PC-9 (cell line): ENCODE data around the gene CDK5R1. TPM values are rescaled to one million over a fixed set of nuclear protein-coding genes. Genes with fewer than 3 reads are reported as not detected.
A peak's percentile ranks its signal among the peaks of the same experiment; 100 is the strongest.

ENCODE experiments used
- BruUV-seq: library from RNA; stranded (reverse); fragments of 400-500 nt; replicated peaks from 2 replicates; lab custom pipeline; 2021; lab: Mats Ljungman, UMichigan
- CTCF ChIA-PET: fragments of 300-600 bp; sonication (Branson Sonifier 250); formaldehyde crosslinking; loops from one replicate; lab custom pipeline; 2022; ENCODE audit warnings: antibody characterized with exemption; lab: Charles Lee
- POLR2A ChIA-PET: fragments of 300-600 bp; sonication (Branson Sonifier 250); formaldehyde crosslinking; loops from one replicate; lab custom pipeline; 2022; ENCODE audit warnings: antibody characterized with exemption; ENCODE audit not compliant: unreplicated experiment; lab: Charles Lee
- DNase-seq, 2 experiments: peaks; one replicate each; pipeline versions ENCODE4 v3.0.0 to v3.0.0-alpha.2; 2015 to 2022; ENCODE audit warnings: mixed read lengths in 1 of 2
- H2AFZ ChIP-seq: fragments of 200-600 bp; sonication (generic); 2 replicates; pipeline ENCODE4 v1.8.1; 2017; ENCODE audit warnings: antibody characterized with exemption
- H3F3A ChIP-seq: fragments of 200-600 bp; sonication (generic); 2 replicates; pipeline ENCODE4 v1.8.1; 2017; ENCODE audit warnings: antibody characterized with exemption, mild to moderate bottlenecking, low read depth; ENCODE audit not compliant: insufficient read depth
- H3K27ac ChIP-seq: fragments of 200-600 bp; sonication (generic); 2 replicates; pipeline ENCODE4 v1.6.1; 2016; ENCODE audit warnings: mixed run types
- H3K27me3 ChIP-seq: fragments of 200-600 bp; sonication (generic); 2 replicates; pipeline ENCODE4 v1.6.1; 2016; ENCODE audit warnings: low read depth, mixed run types; ENCODE audit not compliant: insufficient read depth
- H3K36me3 ChIP-seq: fragments of 200-600 bp; sonication (generic); 2 replicates; pipeline ENCODE4 v1.6.1; 2016; ENCODE audit warnings: low read depth, mixed run types
- H3K4me1 ChIP-seq: fragments of 200-600 bp; sonication (generic); replicated peaks from 2 replicates; pipeline ENCODE4 v1.6.1; 2016; ENCODE audit warnings: mixed run types; ENCODE audit not compliant: insufficient read depth
- H3K4me2 ChIP-seq: fragments of 200-600 bp; sonication (generic); 2 replicates; pipeline ENCODE4 v1.6.1; 2017; ENCODE audit warnings: mixed run types
- H3K4me3 ChIP-seq: fragments of 200-600 bp; sonication (generic); 2 replicates; pipeline ENCODE4 v1.6.1; 2016; ENCODE audit warnings: mixed run types
- H3K79me2 ChIP-seq: fragments of 200-600 bp; sonication (generic); 2 replicates; pipeline ENCODE4 v1.6.1; 2017; ENCODE audit warnings: low read depth, mixed run types
- H3K9me2 ChIP-seq: fragments of 200-600 bp; sonication (generic); 2 replicates; pipeline ENCODE4 v1.8.1; 2017; ENCODE audit warnings: mild to moderate bottlenecking; ENCODE audit not compliant: insufficient read depth
- H3K9me3 ChIP-seq: fragments of 200-600 bp; sonication (generic); 2 replicates; pipeline ENCODE4 v1.8.1; 2016; ENCODE audit warnings: low read depth; ENCODE audit not compliant: insufficient read depth
- H4K20me1 ChIP-seq: fragments of 200-600 bp; sonication (generic); 2 replicates; pipeline ENCODE4 v1.8.1; 2017; ENCODE audit not compliant: insufficient read depth
- EZH2 ChIP-seq: fragments of 200-600 bp; sonication (generic); IDR thresholded peaks from 2 replicates; pipeline ENCODE4 v1.8.0; 2017; ENCODE audit warnings: antibody characterized with exemption, low read depth
- intact Hi-C: fragments of 100-400 bp; cut with micrococcal nuclease; formaldehyde crosslinking; loops from one replicate; pipeline ENCODE4 v1.10.0; 2022; ENCODE audit not compliant: unreplicated experiment
- total RNA-seq: library from RNA; stranded (reverse); gene quantifications from 2 replicates; pipeline ENCODE4 v1.2.3, GENCODE V29; 2021
- TF ChIP-seq, protein P1 (sequence below): fragments of 200-600 bp; sonication (generic); conservative IDR thresholded peaks from 2 replicates; pipeline ENCODE4 v1.6.1; 2017; ENCODE audit warnings: mixed run types, antibody characterized with exemption, mild to moderate bottlenecking, moderate library complexity

The CDK5R1 gene
- total RNA-seq, 1 experiment from 2014 or later: 2.1 TPM

GRCh38 chr17:32479074-32479617, 7.6 kb upstream of the CDK5R1 start:
- Histone ChIP-seq H3K9me2 (no peaks in the 10 kb centered on the region), H3K4me1 (no peaks in the 10 kb centered on the region), H3F3A (peaks cover 32% of the 10 kb centered on the region), H3K9me3 (no peaks in the 10 kb centered on the region), H3K36me3 (peaks cover 36% of the 10 kb centered on the region), H3K27ac (no peak overlapping the region), H3K4me2 (no peak overlapping the region), H2AFZ (no peak overlapping the region), H3K79me2 (no peaks in the 10 kb centered on the region), H3K4me3 (no peak overlapping the region), H3K27me3 (no peaks in the 10 kb centered on the region), H4K20me1 (peaks cover 17% of the 10 kb centered on the region; the same call in 1 of the 2 replicates)
- TF ChIP-seq, protein P1, sequence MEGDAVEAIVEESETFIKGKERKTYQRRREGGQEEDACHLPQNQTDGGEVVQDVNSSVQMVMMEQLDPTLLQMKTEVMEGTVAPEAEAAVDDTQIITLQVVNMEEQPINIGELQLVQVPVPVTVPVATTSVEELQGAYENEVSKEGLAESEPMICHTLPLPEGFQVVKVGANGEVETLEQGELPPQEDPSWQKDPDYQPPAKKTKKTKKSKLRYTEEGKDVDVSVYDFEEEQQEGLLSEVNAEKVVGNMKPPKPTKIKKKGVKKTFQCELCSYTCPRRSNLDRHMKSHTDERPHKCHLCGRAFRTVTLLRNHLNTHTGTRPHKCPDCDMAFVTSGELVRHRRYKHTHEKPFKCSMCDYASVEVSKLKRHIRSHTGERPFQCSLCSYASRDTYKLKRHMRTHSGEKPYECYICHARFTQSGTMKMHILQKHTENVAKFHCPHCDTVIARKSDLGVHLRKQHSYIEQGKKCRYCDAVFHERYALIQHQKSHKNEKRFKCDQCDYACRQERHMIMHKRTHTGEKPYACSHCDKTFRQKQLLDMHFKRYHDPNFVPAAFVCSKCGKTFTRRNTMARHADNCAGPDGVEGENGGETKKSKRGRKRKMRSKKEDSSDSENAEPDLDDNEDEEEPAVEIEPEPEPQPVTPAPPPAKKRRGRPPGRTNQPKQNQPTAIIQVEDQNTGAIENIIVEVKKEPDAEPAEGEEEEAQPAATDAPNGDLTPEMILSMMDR: no peak
- TF ChIP-seq EZH2: no peak
- intact Hi-C loops: no loop called here
- POLR2A ChIA-PET: no interaction called here
- CTCF ChIA-PET: no interaction called here
- BruUV-seq: no TSS peak
- DNase-seq: no peak

GRCh38 chr17:32481193-32481592, 5.6 kb upstream of the CDK5R1 start:
- TSS peak; percentile 18 for BruUV-seq
- ChIA-PET CTCF (interaction anchor here (0.6 to 0.7 kb wide), 2 partner anchors 11 to 559 kb away, joined by 3 read pairs; no protein-coding TSS in a partner anchor), POLR2A (no interaction called here)
- no peaks in the 10 kb centered on the region for H3K9me3 ChIP-seq
- DNase-seq: no peak
- no peaks in the 10 kb centered on the region for H3K27me3 ChIP-seq
- H2AFZ ChIP-seq: no peak overlapping the region
- no peak overlapping the region for H3K4me3 ChIP-seq
- peaks cover 53% of the 10 kb centered on the region for H3F3A ChIP-seq
- H3K27ac ChIP-seq: no peak overlapping the region
- H3K79me2 ChIP-seq: no peaks in the 10 kb centered on the region
- peaks cover 17% of the 10 kb centered on the region; the same call in 1 of the 2 replicates for H4K20me1 ChIP-seq
- TF ChIP-seq, protein P1: no peak
- no peak for TF ChIP-seq EZH2
- H3K36me3 ChIP-seq: peaks cover 23% of the 10 kb centered on the region
- H3K9me2 ChIP-seq: no peaks in the 10 kb centered on the region
- no peak overlapping the region for H3K4me2 ChIP-seq
- intact Hi-C loops: no loop called here
- H3K4me1 ChIP-seq: no peaks in the 10 kb centered on the region

DNA sequence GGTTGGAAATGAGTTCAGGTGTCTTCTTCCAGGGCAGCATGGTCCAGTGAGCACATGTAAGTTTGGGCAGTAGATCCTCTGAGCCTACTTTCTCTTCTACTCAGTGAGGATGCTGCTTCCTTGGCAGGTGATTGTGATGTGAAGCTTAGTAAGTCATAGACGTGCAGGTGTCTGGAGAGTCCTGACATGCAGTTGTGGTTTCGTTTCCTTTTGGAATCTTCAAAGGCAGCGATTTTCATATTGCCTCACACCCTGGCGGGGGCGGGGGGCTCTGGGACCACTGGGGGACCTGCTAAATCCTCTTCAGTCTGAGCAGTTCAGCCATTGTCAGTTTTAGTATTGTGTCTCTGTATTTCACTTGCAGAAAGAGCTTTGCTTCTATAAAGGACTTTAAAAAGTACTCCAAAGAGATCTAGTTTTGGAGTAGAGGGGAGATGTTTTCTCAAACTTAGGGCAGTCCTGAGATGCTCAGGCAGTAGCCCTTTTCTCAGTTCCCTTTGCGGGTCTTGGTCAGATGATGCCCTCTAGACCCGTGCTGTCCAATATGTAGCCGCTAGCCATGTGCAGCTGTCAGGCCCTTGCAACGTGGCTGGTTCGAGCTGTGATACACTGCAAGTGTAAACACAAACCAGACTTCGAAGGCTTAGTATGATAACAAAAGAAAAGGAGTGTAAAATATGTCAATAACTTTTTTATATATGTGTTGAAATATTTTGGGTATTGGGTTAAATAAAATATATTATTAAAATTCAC, 4.0 kb upstream of the CDK5R1 start:
- ChIA-PET POLR2A (no interaction called here), CTCF (interaction anchor here (1.1 kb wide), 2 partner anchors 68 to 395 kb away, joined by 3 read pairs; no protein-coding TSS in a partner anchor)
- Histone ChIP-seq H3K9me2 (no peaks in the 10 kb centered on the region), H3K4me3 (no peak overlapping the region), H3K9me3 (no peaks in the 10 kb centered on the region), H3K27me3 (no peaks in the 10 kb centered on the region), H3K36me3 (peaks cover 22% of the 10 kb centered on the region), H4K20me1 (peaks cover 16% of the 10 kb centered on the region; the same call in 1 of the 2 replicates), H3K4me1 (peaks cover 3% of the 10 kb centered on the region; the same call in 1 of the 2 replicates), H3F3A (peaks cover 54% of the 10 kb centered on the region), H3K79me2 (no peaks in the 10 kb centered on the region), H2AFZ (no peak overlapping the region), H3K27ac (no peak overlapping the region), H3K4me2 (no peak overlapping the region)
- DNase-seq: no peak
- intact Hi-C loops: loop anchor here (1.0 kb wide), 2 partner anchors 127 to 273 kb away; no protein-coding TSS in a partner anchor
- no peak for TF ChIP-seq EZH2
- TF ChIP-seq, protein P1: no peak
- no TSS peak for BruUV-seq
